Left ventricle myocardium superior (tissue), 1 donor: ENCODE measurements around the gene CLDN18. TPM values are rescaled to one million over a fixed set of nuclear protein-coding genes. Genes with fewer than 3 reads are reported as not detected.

Source experiments
- ATAC-seq: fragments of 200-7000 bp; cut with Tn5 transposase; one replicate; pipeline ENCODE4 v1.9.1; 2020; ENCODE audit warnings: mild to moderate bottlenecking, moderate library complexity
- DNase-seq: peaks from one replicate; pipeline ENCODE4 v3.0.0-alpha.2; 2020
- intact Hi-C: fragments of 100-400 bp; cut with micrococcal nuclease; formaldehyde crosslinking; loops from one replicate; pipeline ENCODE4 v1.11.0; 2022
- total RNA-seq: library from RNA; stranded (reverse); fragmentation: NEBNext Ultra II Directional; extraction: Animal tissue kit (Norgen Biotek cat#: 25700); gene quantifications from one replicate; pipeline ENCODE4 v1.2.1, GENCODE V29; 2021
- donor health status: DM: no; HTN: yes; CAD: no; lungs with severe emphysema.

CLDN18 gene
- total RNA-seq, 1 donor from 2014 or later = not detected

- intact Hi-C loops = no loop called here
- ATAC-seq (no peak), DNase-seq (no peak)
Measured at GRCh38 chr3:138019281-138020069, 9.5 kb downstream of the CLDN18 start.

- ATAC-seq = no peak
- intact Hi-C loops = no loop called here
- DNase-seq = no peak
Measured at GRCh38 chr3:138023754-138024153, 13.8 kb downstream of the CLDN18 start.

- ATAC-seq (no peak), DNase-seq (no peak)
- intact Hi-C loops = no loop called here
Measured at GRCh38 chr3:138025553-138025952, 15.6 kb downstream of the CLDN18 start.

- no peak for ATAC-seq
- no peak for DNase-seq
- intact Hi-C loops = no loop called here
Measured at GRCh38 chr3:138027821-138028220, 17.9 kb downstream of the CLDN18 start.

GRCh38 chr3:138030734-138031280, 20.8 kb downstream of the CLDN18 start:
- no peak for ATAC-seq
- intact Hi-C loops = no loop called here
- DNase-seq = no peak

GRCh38 chr3:138031536-138031935, 21.6 kb downstream of the CLDN18 start:
- intact Hi-C loops = no loop called here
- no peak for ATAC-seq
- no peak for DNase-seq

GRCh38 chr3:138032567-138032966, 22.6 kb downstream of the CLDN18 start:
- no peak for DNase-seq
- intact Hi-C loops = no loop called here
- ATAC-seq = no peak

- intact Hi-C loops = no loop called here
- DNase-seq = no peak
- ATAC-seq = no peak
Measured at GRCh38 chr3:138033202-138033691, 23.3 kb downstream of the CLDN18 start.

- no peak for ATAC-seq
- intact Hi-C loops = no loop called here
- no peak for DNase-seq
Measured at GRCh38 chr3:138034918-138035317, 25.0 kb downstream of the CLDN18 start.

GRCh38 chr3:138036572-138036971, 26.6 kb downstream of the CLDN18 start:
- intact Hi-C loops = no loop called here
- no peak for ATAC-seq

GRCh38 chr3:138038725-138039462, 28.9 kb downstream of the CLDN18 start:
- intact Hi-C loops = no loop called here
- no peak for ATAC-seq
- DNase-seq = no peak

More at GRCh38 chr3:138036572-138036971, 26.6 kb downstream of the CLDN18 start:
- DNase-seq = no peak

GRCh38 chr3:138042043-138042442, 32.1 kb downstream of the CLDN18 start:
- intact Hi-C loops = no loop called here
- no peak for ATAC-seq

GRCh38 chr3:138043266-138044029, 33.5 kb downstream of the CLDN18 start:
- intact Hi-C loops = no loop called here
- DNase-seq (no peak), ATAC-seq (no peak)

More at GRCh38 chr3:138042043-138042442, 32.1 kb downstream of the CLDN18 start:
- no peak for DNase-seq

- ATAC-seq (peak; percentile 64), DNase-seq (no peak)
- intact Hi-C loops = no loop called here
Measured at GRCh38 chr3:138046085-138046484, 36.1 kb downstream of the CLDN18 start.

GRCh38 chr3:138046955-138047354, 37.0 kb downstream of the CLDN18 start:
- intact Hi-C loops = no loop called here
- DNase-seq = no peak
- ATAC-seq = no peak

GRCh38 chr3:138047596-138048158, 37.7 kb downstream of the CLDN18 start:
- no peak for ATAC-seq
- no peak for DNase-seq
- intact Hi-C loops = no loop called here

- peak; percentile 38 for ATAC-seq
Measured at GRCh38 chr3:138049157-138049919, 39.4 kb downstream of the CLDN18 start.

More at GRCh38 chr3:138049157-138049919, 39.4 kb downstream of the CLDN18 start:
- intact Hi-C loops = no loop called here
- DNase-seq = no peak
